Measurements from ENCODE around the gene NOD1.

Gene NOD1

GRCh38 chr7:30472081-30472783 lies 6.4 kb downstream of the NOD1 start:
- in situ Hi-C loops (cut with MboI; ENCODE audit: low sequenced_read_pairs), result no loop called here

GRCh38 chr7:30471205-30471604 lies 7.4 kb downstream of the NOD1 start:
- in situ Hi-C loops (cut with MboI; ENCODE audit: low sequenced_read_pairs), result no loop called here

- in situ Hi-C loops (cut with MboI; ENCODE audit: low sequenced_read_pairs), result no loop called here
These were observed 7.8 kb downstream of the NOD1 start for GRCh38 chr7:30470771-30471170.

- in situ Hi-C loops (cut with MboI; ENCODE audit: low sequenced_read_pairs), result no loop called here
These were observed 8.3 kb downstream of the NOD1 start for GRCh38 chr7:30470163-30470770.

GRCh38 chr7:30469303-30469702 lies 9.3 kb downstream of the NOD1 start:
- in situ Hi-C loops (cut with MboI; ENCODE audit: low sequenced_read_pairs), result no loop called here

GRCh38 chr7:30468791-30469190 lies 9.8 kb downstream of the NOD1 start:
- in situ Hi-C loops (cut with MboI; ENCODE audit: low sequenced_read_pairs), result no loop called here

GRCh38 chr7:30468041-30468440 lies 10.5 kb downstream of the NOD1 start:
- in situ Hi-C loops (cut with MboI; ENCODE audit: low sequenced_read_pairs), result no loop called here

- in situ Hi-C loops (cut with MboI; ENCODE audit: low sequenced_read_pairs), result no loop called here
These were observed 11.3 kb downstream of the NOD1 start for GRCh38 chr7:30467271-30467670.

GRCh38 chr7:30466266-30466665 lies 12.3 kb downstream of the NOD1 start:
- in situ Hi-C loops (cut with MboI; ENCODE audit: low sequenced_read_pairs), result no loop called here

- in situ Hi-C loops (cut with MboI; ENCODE audit: low sequenced_read_pairs), result no loop called here
These were observed 12.8 kb downstream of the NOD1 start for GRCh38 chr7:30465811-30466180.

- in situ Hi-C loops (cut with MboI; ENCODE audit: low sequenced_read_pairs), result no loop called here
These were observed 13.4 kb downstream of the NOD1 start for GRCh38 chr7:30465046-30465810.

GRCh38 chr7:30464231-30464671 lies 14.3 kb downstream of the NOD1 start:
- in situ Hi-C loops (cut with MboI; ENCODE audit: low sequenced_read_pairs), result no loop called here

- in situ Hi-C loops (cut with MboI; ENCODE audit: low sequenced_read_pairs), result no loop called here
These were observed 15.0 kb downstream of the NOD1 start for GRCh38 chr7:30463405-30464145.

GRCh38 chr7:30462179-30462578 lies 16.4 kb downstream of the NOD1 start:
- in situ Hi-C loops (cut with MboI; ENCODE audit: low sequenced_read_pairs), result no loop called here

GRCh38 chr7:30460246-30460633 lies 18.3 kb downstream of the NOD1 start:
- in situ Hi-C loops (cut with MboI; ENCODE audit: low sequenced_read_pairs), result no loop called here

GRCh38 chr7:30459591-30460245 lies 18.9 kb downstream of the NOD1 start:
- in situ Hi-C loops (cut with MboI; ENCODE audit: low sequenced_read_pairs), result no loop called here

- in situ Hi-C loops (cut with MboI; ENCODE audit: low sequenced_read_pairs), result no loop called here
These were observed 20.3 kb downstream of the NOD1 start for GRCh38 chr7:30458311-30458710.

- in situ Hi-C loops (cut with MboI; ENCODE audit: low sequenced_read_pairs), result no loop called here
These were observed 24.7 kb downstream of the NOD1 start for GRCh38 chr7:30453921-30454320.

- in situ Hi-C loops (cut with MboI; ENCODE audit: low sequenced_read_pairs), result no loop called here
These were observed 25.6 kb downstream of the NOD1 start for GRCh38 chr7:30453016-30453415.

- in situ Hi-C loops (cut with MboI; ENCODE audit: low sequenced_read_pairs), result no loop called here
These were observed 26.2 kb downstream of the NOD1 start for GRCh38 chr7:30452280-30452930.

All from HL-60/S4 treated with phorbol 12-myristate 13-acetate at 8.2 ng/mL for 4 days and 3 days (cell line).